NCI-H2171 (cell line): Measurements from ENCODE around the gene SLC22A14.
"Not testable (repeated sequence)": the region's sequence is repeated elsewhere in the genome, so short reads cannot be mapped to it uniquely, and the experiment has no call there.

ENCODE experiments used
- DNase-seq: peaks from one replicate; lab custom pipeline; 2025; lab: John Stamatoyannopoulos, UW

The SLC22A14 gene, protein sequence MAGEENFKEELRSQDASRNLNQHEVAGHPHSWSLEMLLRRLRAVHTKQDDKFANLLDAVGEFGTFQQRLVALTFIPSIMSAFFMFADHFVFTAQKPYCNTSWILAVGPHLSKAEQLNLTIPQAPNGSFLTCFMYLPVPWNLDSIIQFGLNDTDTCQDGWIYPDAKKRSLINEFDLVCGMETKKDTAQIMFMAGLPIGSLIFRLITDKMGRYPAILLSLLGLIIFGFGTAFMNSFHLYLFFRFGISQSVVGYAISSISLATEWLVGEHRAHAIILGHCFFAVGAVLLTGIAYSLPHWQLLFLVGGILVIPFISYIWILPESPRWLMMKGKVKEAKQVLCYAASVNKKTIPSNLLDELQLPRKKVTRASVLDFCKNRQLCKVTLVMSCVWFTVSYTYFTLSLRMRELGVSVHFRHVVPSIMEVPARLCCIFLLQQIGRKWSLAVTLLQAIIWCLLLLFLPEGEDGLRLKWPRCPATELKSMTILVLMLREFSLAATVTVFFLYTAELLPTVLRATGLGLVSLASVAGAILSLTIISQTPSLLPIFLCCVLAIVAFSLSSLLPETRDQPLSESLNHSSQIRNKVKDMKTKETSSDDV

GRCh38 chr3:38281895-38282686 lies at the start of gene SLC22A14:
Gene SLC22A14, plus strand, starts transcription at chr3:38282294. Its CDS starts 23,733 bp downstream, at chr3:38306027.
- no peak for DNase-seq

GRCh38 chr3:38232701-38233100 lies 49.4 kb upstream of the SLC22A14 start:
- DNase-seq = no peak

DNA sequence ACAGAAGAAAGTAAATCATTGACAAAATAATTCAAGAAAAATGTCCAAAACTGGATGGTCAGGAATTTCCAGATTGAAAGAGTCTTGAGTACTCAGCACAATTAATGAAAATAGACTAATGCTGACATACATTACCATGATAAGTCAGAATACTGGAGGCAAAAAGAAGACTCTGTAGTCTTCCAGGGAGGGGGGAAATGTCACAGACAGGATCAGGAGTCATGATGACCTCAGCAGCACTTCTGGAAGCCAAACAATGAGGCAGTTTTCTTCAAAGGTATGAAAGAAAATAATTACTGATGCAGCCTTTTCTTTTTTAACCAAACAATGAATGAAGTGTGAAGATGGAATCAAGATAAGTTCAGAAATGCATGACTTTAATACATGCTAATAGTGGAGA lies 46.6 kb upstream of the SLC22A14 start:
- no peak for DNase-seq

DNA sequence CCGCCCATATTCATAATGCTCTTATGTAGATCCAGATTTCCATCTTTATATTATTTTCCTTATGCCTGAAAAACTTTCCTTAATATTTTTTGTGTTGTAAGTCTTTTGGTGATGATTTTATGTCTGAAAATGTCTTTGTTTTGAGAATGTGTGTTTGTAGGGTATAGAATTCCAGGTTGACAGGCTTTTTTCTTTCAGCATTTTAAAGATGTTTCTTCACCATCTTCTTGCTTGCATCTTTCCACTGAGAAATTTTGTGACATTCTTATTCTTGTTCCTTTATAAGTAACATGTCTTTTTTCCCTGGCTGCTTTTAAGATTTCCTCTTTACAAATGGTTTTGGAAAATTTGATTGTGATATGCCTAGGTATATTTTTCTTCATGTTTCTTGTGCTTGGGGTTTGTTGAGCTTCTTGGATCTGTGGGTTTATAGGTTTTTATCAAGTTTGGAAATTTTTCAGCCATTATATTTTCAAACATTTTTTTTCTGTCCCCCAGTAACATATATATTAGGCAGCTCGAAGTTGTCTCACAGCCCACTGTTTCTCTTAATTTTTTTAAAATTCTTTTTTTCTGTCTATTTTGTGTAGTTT lies 43.6 kb upstream of the SLC22A14 start:
- DNase-seq = no peak

GRCh38 chr3:38242812-38243211 lies 39.3 kb upstream of the SLC22A14 start:
- DNase-seq = not testable (repeated sequence)

- no peak for DNase-seq
These were observed 36.2 kb upstream of the SLC22A14 start for GRCh38 chr3:38245930-38246329.

- DNase-seq = no peak
These were observed 34.6 kb upstream of the SLC22A14 start for GRCh38 chr3:38247366-38248035.

DNA sequence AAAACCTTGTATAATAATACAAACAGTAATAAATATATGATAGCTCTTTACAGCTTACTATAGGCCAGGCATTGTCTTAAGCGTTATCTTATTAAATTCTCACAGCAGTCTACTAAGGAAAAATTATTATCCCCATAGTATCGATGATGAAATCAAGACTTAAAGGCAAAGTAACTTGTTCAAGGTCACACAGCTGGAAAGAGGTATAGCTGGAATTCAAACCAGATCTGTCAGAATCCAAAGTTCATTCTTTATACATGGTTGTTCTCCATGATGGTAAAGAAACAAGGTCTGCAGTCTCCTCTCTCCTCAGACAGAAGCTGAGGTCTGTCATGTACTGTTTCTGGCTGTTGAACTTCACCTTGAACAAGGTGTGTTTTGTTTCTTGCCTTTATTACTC lies 31.9 kb upstream of the SLC22A14 start:
- DNase-seq = no peak

DNA sequence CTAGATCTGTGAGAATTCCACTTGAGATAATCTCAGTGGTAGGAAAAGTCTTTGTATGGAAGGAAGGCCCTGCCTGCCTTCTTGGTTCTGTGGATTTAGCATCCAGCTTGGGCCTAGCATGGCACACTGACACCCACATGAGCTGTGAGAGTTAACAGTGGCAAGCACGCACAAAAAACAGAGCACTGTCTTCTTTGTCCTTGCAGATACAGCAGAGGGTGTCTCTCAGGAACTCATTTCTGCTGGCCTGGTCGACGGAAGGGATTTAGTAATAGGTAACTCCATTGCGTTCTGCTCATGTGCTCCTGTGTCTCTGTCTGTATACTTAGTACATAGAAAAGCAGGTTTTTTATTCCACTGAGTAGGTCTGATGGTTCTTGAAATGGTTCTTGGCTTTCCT lies 30.9 kb upstream of the SLC22A14 start:
- no peak for DNase-seq

DNA sequence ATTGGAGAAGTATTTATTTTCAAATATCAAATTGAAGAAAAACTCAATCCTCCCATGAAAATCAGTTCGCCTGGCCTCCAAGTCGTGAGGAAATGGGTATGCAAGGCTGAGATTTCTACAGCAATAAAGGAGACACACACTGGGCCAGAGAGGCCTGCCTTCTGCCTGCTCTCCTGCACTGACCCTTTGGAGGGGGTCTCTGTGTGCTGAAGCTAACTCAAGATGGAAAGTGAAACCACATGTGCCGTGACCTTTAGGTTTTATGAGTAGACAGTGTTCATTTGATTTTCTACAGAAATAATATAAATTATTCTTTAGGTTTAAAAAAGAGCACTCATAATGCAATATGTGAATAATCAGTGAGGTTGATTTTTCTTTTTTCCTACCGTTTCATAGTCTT lies 28.4 kb upstream of the SLC22A14 start:
- DNase-seq = no peak

- DNase-seq = no peak
These were observed 27.2 kb upstream of the SLC22A14 start for GRCh38 chr3:38254872-38255271.

DNA sequence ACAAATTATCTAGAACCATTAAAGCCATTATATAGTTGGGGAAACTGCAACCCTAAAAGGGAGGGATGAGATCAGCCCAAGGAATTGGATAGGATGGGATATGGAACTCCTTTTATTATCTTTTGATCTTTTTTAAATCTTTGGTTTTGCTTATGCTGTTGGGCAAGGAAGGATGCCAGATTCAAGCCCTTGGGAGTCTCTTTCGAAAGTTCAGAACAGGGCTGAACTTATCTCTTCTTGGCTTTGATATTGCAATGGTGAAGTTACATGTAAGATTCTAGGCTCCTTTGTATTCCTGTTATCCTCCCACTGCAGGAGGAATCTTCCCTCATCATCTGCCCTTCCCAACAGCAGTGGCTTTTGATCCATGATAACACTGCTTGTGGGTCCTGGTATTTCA lies 26.5 kb upstream of the SLC22A14 start:
- DNase-seq = no peak

DNA sequence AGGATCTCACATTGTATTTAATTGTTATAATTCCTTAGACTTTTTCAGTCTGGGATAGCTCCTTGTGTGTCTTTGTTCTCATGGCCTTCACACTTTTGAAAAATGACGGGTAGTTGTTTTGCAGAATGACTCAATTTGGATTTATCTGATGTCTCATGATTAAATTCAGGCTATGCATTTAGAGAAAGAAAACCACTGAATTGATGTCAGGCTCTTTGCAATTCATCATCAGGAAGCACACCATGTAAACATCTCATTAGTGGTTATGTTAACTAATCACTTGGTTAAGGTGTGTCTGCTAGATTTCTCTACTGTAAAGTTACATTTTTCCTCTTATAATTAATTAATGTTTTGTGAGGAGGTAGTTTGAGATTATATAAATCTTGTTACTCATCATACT lies 24.5 kb upstream of the SLC22A14 start:
- no peak for DNase-seq

- no peak for DNase-seq
These were observed 21.6 kb upstream of the SLC22A14 start for GRCh38 chr3:38260474-38260873.

DNA sequence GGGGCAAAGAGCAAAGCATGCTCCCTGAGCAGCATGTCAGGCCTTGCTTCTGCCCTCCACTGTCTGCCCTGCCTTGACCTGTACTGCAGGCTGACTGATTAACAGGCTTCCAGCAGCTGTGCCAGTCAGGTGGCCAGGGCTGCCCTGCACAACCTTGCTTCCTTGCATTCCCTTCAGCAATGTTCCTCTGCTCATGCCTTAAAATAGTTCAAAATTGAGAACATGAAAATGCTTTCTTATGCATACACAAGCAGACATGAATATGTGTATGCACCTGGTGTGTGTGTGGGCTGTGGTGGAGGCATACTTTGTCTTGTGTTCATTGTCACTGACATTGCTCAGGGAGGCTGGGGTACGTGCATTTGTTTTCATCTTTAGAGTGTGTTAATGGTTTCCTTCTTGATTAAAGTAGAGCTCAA lies 17.7 kb upstream of the SLC22A14 start:
- DNase-seq = no peak

- DNase-seq = no peak
These were observed 17.3 kb upstream of the SLC22A14 start for GRCh38 chr3:38264779-38265178.

DNA sequence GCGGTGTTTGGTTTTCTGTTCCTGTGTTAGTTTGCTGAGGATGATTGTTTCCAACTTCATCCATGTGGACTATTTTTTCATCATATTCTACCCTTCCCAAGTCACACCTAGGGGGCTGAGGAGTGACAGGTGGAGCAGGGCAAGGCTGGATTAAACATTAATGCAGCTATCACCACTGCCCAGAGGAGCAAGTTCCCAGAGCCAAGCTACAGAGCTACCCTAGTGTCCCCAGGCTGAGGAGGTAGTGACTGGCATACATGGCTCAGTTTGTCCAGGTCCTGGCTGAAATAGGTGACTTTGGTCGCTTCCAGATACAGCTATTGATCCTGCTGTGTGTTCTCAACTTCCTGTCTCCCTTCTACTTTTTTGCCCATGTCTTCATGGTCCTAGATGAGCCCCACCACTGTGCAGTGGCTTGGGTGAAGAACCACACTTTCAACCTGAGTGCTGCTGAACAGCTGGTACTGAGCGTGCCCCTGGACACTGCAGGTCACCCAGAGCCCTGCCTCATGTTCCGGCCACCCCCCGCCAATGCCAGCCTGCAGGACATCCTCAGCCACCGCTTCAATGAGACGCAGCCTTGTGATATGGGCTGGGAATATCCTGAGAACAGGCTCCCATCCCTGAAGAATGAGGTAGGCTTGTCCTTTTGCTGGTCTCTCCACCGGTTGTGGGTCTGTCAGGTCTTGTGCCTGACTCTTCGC lies 16.3 kb upstream of the SLC22A14 start, which contains the start of gene SLC22A13:
Gene SLC22A13 (plus strand): TSS at position 209 of the 704 bp plus-strand sequence. CDS start 49 bp downstream, at position 258.
- no peak for DNase-seq

GRCh38 chr3:38266810-38267209 lies 15.3 kb upstream of the SLC22A14 start:
- no peak for DNase-seq

DNA sequence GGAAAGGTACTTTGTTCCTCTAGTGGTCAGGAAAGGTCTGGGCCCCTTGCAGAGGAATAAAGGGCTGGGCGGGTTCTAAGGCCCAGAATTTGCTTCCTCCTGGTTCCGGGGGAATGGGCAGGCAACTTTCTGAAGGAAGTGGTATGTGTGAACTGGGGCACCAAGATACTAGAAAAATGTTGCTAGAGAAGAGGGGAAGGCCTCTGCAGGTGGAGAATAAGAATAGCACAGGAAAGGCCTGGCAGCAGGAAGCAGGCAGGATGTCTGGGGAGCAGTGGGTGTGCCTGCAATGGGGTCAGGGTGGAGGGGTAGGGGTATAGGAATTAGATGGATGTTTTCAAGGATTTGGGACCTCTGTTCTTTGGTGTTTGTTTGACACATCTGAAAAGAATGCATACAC lies 14.4 kb upstream of the SLC22A14 start:
- DNase-seq = no peak

- DNase-seq = no peak
These were observed 14.0 kb upstream of the SLC22A14 start for GRCh38 chr3:38268087-38268486.

GRCh38 chr3:38268522-38268921 lies 13.6 kb upstream of the SLC22A14 start:
- no peak for DNase-seq
